Tibial nerve (tissue), 4 donors: ENCODE data around the gene HS1BP3. TPM values are rescaled to one million over a fixed set of nuclear protein-coding genes. Genes with fewer than 3 reads are reported as not detected.
A peak's percentile ranks its signal among the peaks of the same experiment; 100 is the strongest.

ENCODE experiments used
- DNase-seq, 2 donors: peaks; one replicate each; pipeline ENCODE4 v3.0.0-alpha.2; 2019; ENCODE audit warnings: low spot score in 2 of 2
- H3K27ac ChIP-seq, 4 donors: fragments of 200-600 bp; sonication (generic) in 3 of 4; one replicate each; pipeline ENCODE4 v1.5.1; 2017 to 2019; ENCODE audit warnings: mild to moderate bottlenecking in 1 of 4
- H3K27me3 ChIP-seq, 2 donors: fragments of 200-600 bp; sonication (generic) in 1 of 2; one replicate each; pipeline versions ENCODE4 v1.5.1 to v1.6.0; 2017 to 2019
- H3K36me3 ChIP-seq, 3 donors: fragments of 200-600 bp; sonication (generic); one replicate each; pipeline ENCODE4 v1.5.1; 2018 to 2019
- H3K4me1 ChIP-seq, 4 donors: fragments of 200-600 bp; sonication (generic) in 3 of 4; one replicate each; pipeline ENCODE4 v1.5.1; 2017 to 2019
- H3K4me3 ChIP-seq, 4 donors: fragments of 200-600 bp; sonication (generic) in 3 of 4; one replicate each; pipeline ENCODE4 v1.5.1; 2017 to 2019; ENCODE audit warnings: mild to moderate bottlenecking in 1 of 4, moderate library complexity in 1 of 4
- H3K9me3 ChIP-seq, 4 donors: fragments of 200-600 bp; sonication (generic) in 3 of 4; one replicate each; pipeline ENCODE4 v1.5.1; 2017 to 2019
- CTCF ChIP-seq, 5 experiments: fragments of 200-600 bp in 3 of 5; fragments of 450-650 bp in 2 of 5; sonication (generic) in 3 of 5; IDR thresholded peaks; one replicate each; pipeline ENCODE4 v1.5.1; 2016 to 2019; ENCODE audit warnings: antibody characterized with exemption in 5 of 5, mild to moderate bottlenecking in 3 of 5, moderate library complexity in 2 of 5
- EP300 ChIP-seq, 2 donors: sonication (generic); formaldehyde crosslinking; IDR thresholded peaks; one replicate each; pipeline ENCODE4 v1.6.1; 2017; ENCODE audit warnings: antibody characterized with exemption in 2 of 2, mild to moderate bottlenecking in 1 of 2
- POLR2A ChIP-seq, 2 donors: fragments of 450-650 bp; IDR thresholded peaks; one replicate each; pipeline ENCODE4 v1.6.1; 2017; ENCODE audit warnings: antibody characterized with exemption in 2 of 2, mild to moderate bottlenecking in 2 of 2, moderate library complexity in 2 of 2
- WGBS, 2 donors: methylation state at CpG; one replicate each; pipeline ENCODE4 v1.1.5; 2018; 5-methylcytosine and 5-hydroxymethylcytosine counted together
- total RNA-seq, 4 donors: library from RNA; depleted of rRNA; stranded (reverse); fragments of >200 nt; gene quantifications; one replicate each; pipeline ENCODE4 v1.1.0, GENCODE V29; 2016

Gene HS1BP3
- total RNA-seq, 4 donors from 2014 or later: 24.5 to 45.9 (median 33.8) TPM

GRCh38 chr2:20568501-20569463 lies 82.1 kb downstream of the HS1BP3 start:
- WGBS, 2 donors: 50 to 51% methylated on average over 13 of the region's 13 CpGs
- Histone ChIP-seq H3K4me1 (peaks cover 0 to 78% (median 52%) of the 10 kb centered on the region in 4 donors), H3K36me3 (no peaks in the 10 kb centered on the region), H3K9me3 (no peaks in the 10 kb centered on the region), H3K27me3 (no peaks in the 10 kb centered on the region), H3K27ac (peak overlapping the region; percentile 52 to 87 (median 74)), H3K4me3 (no peak overlapping the region)
- DNase-seq: no peak
- no peak for TF ChIP-seq CTCF (IDR thresholded peaks at IDR 0.05)
- peak in 1 of 2 donors; percentile 36 for TF ChIP-seq EP300 (IDR thresholded peaks at IDR 0.05)

- no peaks in the 10 kb centered on the region for H3K27me3 ChIP-seq
- DNase-seq: no peak
- H3K4me3 ChIP-seq: no peak overlapping the region
- peak overlapping the region in 2 of 4 donors; percentile 86 to 87 for H3K27ac ChIP-seq
- no peaks in the 10 kb centered on the region for H3K9me3 ChIP-seq
- peaks cover 0 to 69% (median 48%) of the 10 kb centered on the region in 4 donors for H3K4me1 ChIP-seq
- no peak for TF ChIP-seq CTCF (IDR thresholded peaks at IDR 0.05)
- TF ChIP-seq POLR2A (IDR thresholded peaks at IDR 0.05): no peak
- TF ChIP-seq EP300 (IDR thresholded peaks at IDR 0.05): no peak
- 39 to 100% methylated on average over 1 to 2 of the region's 2 CpGs for WGBS, 2 donors
- H3K36me3 ChIP-seq: no peaks in the 10 kb centered on the region
Observed at GRCh38 chr2:20567926-20568179, 83.0 kb downstream of the HS1BP3 start.

Other genes starting within 250 kb of the HS1BP3 start
- gene RHOB, start 204.0 kb downstream of the HS1BP3 start, total RNA-seq: 1,000 to 10,000 TPM; 1,356 to 1,875 (median 1,699) TPM
- 10 to 100 TPM in 3 of 4 donors, 1 to 10 TPM in 1; 6.3 to 20.0 (median 16.6) TPM for gene GDF7, start 16.0 kb upstream of the HS1BP3 start, total RNA-seq
- 10 to 100 TPM; 13.4 to 27.1 (median 15.7) TPM for gene LDAH, start 172.0 kb upstream of the HS1BP3 start, total RNA-seq